ENCODE measurements around the gene SLC18B1. TPM values are rescaled to one million over a fixed set of nuclear protein-coding genes. Genes with fewer than 3 reads are reported as not detected.
A peak's percentile ranks its signal among the peaks of the same experiment; 100 is the strongest.

SLC18B1 gene
- total and polyA plus RNA-seq, 2 of the 13 experiments (the other 11 are each of a cell fraction or from before 2014, with no cell fraction given) = 11.4 to 13.8 TPM

GRCh38 chr6:132797951-132798868 lies at the start of gene SLC18B1 (continued):
- TF ChIP-seq ATF6 (CRISPR knock-in tag; conservative IDR thresholded peaks at IDR 0.05) = no peak
- peak; percentile 26; the same call in 1 of the 2 replicates for TF ChIP-seq PAXIP1 (CRISPR knock-in tag; conservative IDR thresholded peaks at IDR 0.05)
- peak; percentile 77; the same call in 1 of the 2 replicates for TF ChIP-seq SMAD9 (CRISPR knock-in tag; IDR thresholded peaks at IDR 0.05)
- peak; percentile 73 for TF ChIP-seq ZNF292 (CRISPR knock-in tag; IDR thresholded peaks at IDR 0.05; ENCODE audit: borderline replicate concordance, low read depth)
- no peak for TF ChIP-seq ZNF260 (CRISPR knock-in tag; IDR thresholded peaks at IDR 0.05; ENCODE audit: borderline replicate concordance, low read depth)
- TF ChIP-seq ZMYM3 (CRISPR knock-in tag; IDR thresholded peaks at IDR 0.05) = 0 out of 2 replicates have a peak, but pooled peaks have one; percentile 41
- TF ChIP-seq, protein P1, sequence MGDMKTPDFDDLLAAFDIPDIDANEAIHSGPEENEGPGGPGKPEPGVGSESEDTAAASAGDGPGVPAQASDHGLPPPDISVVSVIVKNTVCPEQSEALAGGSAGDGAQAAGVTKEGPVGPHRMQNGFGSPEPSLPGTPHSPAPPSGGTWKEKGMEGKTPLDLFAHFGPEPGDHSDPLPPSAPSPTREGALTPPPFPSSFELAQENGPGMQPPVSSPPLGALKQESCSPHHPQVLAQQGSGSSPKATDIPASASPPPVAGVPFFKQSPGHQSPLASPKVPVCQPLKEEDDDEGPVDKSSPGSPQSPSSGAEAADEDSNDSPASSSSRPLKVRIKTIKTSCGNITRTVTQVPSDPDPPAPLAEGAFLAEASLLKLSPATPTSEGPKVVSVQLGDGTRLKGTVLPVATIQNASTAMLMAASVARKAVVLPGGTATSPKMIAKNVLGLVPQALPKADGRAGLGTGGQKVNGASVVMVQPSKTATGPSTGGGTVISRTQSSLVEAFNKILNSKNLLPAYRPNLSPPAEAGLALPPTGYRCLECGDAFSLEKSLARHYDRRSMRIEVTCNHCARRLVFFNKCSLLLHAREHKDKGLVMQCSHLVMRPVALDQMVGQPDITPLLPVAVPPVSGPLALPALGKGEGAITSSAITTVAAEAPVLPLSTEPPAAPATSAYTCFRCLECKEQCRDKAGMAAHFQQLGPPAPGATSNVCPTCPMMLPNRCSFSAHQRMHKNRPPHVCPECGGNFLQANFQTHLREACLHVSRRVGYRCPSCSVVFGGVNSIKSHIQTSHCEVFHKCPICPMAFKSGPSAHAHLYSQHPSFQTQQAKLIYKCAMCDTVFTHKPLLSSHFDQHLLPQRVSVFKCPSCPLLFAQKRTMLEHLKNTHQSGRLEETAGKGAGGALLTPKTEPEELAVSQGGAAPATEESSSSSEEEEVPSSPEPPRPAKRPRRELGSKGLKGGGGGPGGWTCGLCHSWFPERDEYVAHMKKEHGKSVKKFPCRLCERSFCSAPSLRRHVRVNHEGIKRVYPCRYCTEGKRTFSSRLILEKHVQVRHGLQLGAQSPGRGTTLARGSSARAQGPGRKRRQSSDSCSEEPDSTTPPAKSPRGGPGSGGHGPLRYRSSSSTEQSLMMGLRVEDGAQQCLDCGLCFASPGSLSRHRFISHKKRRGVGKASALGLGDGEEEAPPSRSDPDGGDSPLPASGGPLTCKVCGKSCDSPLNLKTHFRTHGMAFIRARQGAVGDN (CRISPR knock-in tag; IDR thresholded peaks at IDR 0.05) = peak; percentile 86
- TF ChIP-seq ZNF564 (CRISPR knock-in tag; IDR thresholded peaks at IDR 0.05) = peak; percentile 67; the same call in 1 of the 2 replicates
- TF ChIP-seq MTA1 (CRISPR knock-in tag; IDR thresholded peaks at IDR 0.05; ENCODE audit: borderline replicate concordance) = peak; percentile 77; the same call in 1 of the 2 replicates
- TF ChIP-seq, protein P2, sequence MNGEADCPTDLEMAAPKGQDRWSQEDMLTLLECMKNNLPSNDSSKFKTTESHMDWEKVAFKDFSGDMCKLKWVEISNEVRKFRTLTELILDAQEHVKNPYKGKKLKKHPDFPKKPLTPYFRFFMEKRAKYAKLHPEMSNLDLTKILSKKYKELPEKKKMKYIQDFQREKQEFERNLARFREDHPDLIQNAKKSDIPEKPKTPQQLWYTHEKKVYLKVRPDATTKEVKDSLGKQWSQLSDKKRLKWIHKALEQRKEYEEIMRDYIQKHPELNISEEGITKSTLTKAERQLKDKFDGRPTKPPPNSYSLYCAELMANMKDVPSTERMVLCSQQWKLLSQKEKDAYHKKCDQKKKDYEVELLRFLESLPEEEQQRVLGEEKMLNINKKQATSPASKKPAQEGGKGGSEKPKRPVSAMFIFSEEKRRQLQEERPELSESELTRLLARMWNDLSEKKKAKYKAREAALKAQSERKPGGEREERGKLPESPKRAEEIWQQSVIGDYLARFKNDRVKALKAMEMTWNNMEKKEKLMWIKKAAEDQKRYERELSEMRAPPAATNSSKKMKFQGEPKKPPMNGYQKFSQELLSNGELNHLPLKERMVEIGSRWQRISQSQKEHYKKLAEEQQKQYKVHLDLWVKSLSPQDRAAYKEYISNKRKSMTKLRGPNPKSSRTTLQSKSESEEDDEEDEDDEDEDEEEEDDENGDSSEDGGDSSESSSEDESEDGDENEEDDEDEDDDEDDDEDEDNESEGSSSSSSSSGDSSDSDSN (CRISPR knock-in tag; IDR thresholded peaks at IDR 0.05) = peak; percentile 93
- no peak for TF ChIP-seq ZNF558 (CRISPR knock-in tag; IDR thresholded peaks at IDR 0.05; ENCODE audit: borderline replicate concordance)
- TF ChIP-seq ZNF724P (CRISPR knock-in tag; IDR thresholded peaks at IDR 0.05; ENCODE audit: borderline replicate concordance) = 0 out of 2 replicates have a peak, but pooled peaks have one; percentile 20
- TF ChIP-seq TSC22D2 (CRISPR knock-in tag; IDR thresholded peaks at IDR 0.05; ENCODE audit: borderline replicate concordance) = 0 out of 2 replicates have a peak, but pooled peaks have one; percentile 51
- 0 out of 2 replicates have a peak, but pooled peaks have one; percentile 18 for TF ChIP-seq ZNF12 (CRISPR knock-in tag; IDR thresholded peaks at IDR 0.05)
- TF ChIP-seq ZNF543 (CRISPR knock-in tag; IDR thresholded peaks at IDR 0.05) = no peak; the same call in 1 of the 2 replicates

Data from HepG2 (cell line).